Activated CD4-positive, CD25-positive, alpha-beta regulatory T cell treated with anti-CD3 and anti-CD28 coated beads, Interleukin-2, amount 50 U/mL, for 72 hours (primary cell): ENCODE measurements around the gene PLD4.
"Not testable (repeated sequence)": the region's sequence is repeated elsewhere in the genome, so short reads cannot be mapped to it uniquely, and the experiment has no call there.

ENCODE experiments used
- DNase-seq: peaks from one replicate; pipeline ENCODE4 v3.0.0; 2021

Gene PLD4

GRCh38 chr14:104942586-104942985 lies 17.9 kb downstream of the PLD4 start:
- no peak for DNase-seq

DNA sequence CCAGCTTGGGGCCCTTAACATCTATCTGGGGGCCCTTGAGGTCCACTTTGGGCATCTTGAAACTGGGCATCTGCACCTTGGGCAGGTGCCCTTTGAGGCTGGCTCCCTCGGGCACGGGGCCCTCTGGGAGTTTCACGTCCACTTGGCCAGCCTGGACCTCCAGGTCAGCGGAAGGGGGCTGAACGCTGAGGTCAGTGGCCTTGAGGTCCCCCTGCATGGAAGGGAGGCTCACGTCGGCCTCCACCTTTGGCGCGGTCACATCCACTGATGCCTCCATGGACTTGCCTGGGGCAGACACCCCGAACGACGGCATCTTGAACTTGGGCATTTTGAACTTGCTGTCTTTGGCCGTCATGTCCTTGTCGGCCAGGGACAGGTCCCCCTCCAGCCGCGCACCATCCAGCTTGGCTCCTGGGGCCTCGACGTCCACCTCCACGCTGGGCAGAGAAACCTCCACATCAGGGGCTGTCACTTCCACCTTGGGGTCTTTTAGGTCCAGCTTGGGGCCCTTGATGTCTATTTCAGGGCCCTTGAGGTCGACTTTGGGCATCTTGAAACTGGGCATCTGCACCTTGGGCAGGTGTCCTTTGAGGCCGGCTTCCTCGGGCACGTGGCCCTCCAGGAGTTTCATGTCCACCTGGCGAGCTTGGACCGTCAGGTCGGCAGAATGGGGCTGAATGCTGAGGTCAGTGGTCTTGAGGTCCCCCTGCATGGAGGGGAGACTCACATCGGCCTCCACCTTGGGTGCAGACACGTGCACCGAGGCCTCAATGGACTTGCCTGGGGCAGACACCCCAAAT lies 18.7 kb downstream of the PLD4 start:
- not testable (repeated sequence) for DNase-seq

DNA sequence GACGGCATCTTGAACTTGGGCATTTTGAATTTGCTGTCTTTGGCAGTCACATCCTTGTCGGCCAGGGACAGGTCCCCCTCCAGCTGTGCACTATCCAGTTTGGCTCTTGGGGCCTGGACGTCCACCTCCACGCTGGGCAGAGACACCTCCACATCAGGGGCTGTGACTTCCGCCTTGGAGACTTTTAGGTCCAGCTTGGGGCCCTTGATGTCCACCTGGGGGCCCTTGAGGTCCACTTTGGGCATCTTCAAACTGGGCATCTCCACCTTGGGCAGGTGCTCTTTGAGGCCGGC lies 19.3 kb downstream of the PLD4 start:
- peak; percentile 12 for DNase-seq

DNA sequence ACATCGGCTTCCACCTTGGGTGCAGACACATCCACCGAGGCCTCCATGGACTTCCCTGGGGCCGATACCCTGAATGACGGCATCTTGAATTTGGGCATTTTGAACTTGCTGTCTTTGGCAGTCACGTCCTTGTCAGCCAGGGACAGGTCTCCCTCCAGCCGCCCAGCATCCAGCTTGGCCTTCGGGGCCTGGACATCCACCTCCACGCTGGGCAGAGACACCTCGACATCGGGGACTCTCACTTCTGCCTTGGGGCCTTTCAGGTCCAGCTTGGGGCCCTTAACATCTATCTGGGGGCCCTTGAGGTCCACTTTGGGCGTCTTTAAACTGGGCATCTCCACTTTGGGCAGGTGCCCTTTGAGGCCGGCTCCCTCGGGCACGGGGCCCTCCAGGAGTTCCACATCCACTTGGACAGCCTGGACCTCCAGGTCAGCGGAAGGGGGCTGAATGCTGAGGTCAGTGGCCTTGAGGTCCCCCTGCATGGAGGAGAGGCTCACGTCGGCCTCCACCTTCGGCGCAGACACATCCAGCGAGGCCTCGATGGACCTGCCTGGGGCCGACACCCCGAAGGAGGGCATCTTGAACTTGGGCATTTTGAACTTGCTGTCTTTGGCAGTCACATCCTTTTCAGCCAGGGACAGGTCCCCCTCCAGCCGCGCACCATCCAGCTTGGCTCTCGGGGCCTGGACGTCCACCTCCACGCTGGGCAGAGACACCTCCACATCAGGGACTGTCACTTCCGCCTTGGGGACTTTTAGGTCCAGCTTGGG lies 19.9 kb downstream of the PLD4 start:
- DNase-seq, result peak; percentile 18

DNA sequence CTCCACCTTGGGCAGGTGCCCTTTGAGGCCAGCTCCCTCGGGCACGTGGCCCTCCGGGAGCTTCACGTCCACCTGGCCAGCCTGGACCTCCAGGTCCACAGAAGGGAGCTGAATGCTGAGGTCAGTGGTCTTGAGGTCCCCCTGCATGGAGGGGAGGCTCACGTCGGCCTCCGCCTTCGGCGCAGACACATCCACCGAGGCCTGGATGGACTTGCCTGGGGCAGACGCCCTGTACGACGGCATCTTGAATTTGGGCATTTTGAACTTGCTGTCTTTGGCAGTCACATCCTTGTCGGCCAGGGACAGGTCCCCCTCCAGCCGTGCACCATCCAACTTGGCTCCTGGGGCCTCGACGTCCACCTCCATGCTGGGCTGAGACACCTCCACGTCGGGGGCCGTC lies 20.6 kb downstream of the PLD4 start:
- not testable (repeated sequence) for DNase-seq

- peak; percentile 21 for DNase-seq
Measured at GRCh38 chr14:104945986-104946965, 21.6 kb downstream of the PLD4 start.

GRCh38 chr14:104947201-104947600 lies 22.5 kb downstream of the PLD4 start:
- not testable (repeated sequence) for DNase-seq

DNA sequence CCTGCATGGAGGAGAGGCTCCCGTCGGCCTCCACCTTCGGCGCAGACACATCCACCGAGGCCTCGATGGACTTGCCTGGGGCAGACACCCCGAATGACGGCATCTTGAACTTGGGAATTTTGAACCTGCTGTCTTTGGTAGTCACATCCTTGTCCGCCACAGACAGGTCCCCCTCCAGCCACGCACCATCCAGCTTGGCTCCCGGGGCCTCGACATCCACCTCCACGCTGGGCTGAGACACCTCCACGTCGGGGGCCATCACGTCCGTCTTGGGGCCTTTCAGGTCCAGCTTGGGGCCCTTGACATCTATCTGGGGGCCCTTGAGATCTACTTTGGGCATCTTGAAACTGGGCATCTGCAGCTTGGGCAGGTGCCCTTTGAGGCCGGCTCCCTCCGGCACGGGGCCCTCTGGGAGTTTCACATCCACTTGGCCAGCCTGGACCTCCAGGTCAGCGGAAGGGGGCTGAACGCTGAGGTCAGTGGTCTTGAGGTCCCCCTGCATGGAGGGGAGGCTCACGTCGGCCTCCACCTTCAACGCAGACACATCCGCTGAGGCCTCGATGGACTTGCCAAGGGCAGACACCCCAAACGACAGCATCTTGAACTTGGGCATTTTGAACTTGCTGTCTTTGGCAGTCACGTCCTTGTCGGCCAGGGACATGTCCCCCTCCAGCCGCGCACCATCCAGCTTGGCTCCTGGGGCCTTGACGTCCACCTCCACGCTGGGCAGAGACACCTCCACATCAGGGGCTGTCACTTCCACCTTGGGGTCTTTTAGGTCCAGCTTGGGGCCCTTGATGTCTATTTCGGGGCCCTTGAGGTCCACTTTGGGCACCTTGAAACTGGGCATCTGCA lies 23.4 kb downstream of the PLD4 start:
- DNase-seq, result not testable (repeated sequence)

DNA sequence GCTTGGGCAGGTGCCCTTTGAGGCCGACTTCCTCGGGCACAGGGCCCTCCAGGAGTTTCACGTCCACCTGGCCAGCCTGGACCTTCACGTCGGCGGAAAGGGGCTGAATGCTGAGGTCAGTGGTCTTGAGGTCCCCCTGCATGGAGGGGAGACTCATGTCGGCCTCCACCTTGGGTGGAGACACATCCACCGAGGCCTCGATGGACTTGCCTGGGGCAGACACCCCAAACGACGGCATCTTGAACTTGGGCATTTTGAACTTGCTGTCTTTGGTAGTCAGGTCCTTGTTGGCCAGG lies 24.0 kb downstream of the PLD4 start:
- no peak for DNase-seq

- not testable (repeated sequence) for DNase-seq
Measured at GRCh38 chr14:104949406-104949955, 24.8 kb downstream of the PLD4 start.

DNA sequence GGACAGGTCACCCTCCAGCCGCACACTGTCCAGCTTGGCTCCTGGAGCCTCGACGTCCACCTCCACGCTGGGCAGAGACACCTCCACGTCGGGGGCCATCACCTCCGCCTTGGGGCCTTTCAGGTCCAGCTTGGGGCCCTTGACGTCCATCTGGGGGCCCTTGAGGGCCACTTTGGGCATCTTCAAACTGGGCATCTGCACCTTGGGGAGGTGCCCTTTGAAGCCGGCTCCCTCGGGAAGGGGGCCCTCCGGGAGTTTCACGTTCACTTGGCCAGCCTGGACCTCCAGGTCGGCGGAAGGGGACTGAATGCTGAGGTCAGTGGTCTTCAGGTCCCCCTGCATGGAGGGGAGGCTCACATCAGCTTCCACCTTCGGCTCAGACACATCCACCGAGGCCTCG lies 25.3 kb downstream of the PLD4 start:
- no peak for DNase-seq

DNA sequence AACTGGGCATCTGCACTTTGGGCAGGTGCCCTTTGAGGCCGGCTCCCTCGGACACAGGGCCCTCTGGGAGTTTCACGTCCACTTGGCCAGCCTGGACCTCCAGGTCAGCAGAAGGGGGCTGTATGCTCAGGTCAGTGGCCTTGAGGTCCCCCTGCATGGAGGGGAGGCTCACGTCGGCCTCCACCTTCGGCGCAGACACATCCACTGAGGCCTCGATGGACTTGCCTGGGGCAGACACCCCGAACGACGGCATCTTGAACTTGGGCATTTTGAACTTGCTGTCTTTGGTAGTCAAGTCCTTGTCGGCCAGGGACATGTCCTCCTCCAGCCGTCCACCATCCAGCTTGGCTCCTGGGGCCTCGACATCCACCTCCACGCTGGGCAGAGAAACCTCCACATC lies 26.0 kb downstream of the PLD4 start:
- DNase-seq, result not testable (repeated sequence)

DNA sequence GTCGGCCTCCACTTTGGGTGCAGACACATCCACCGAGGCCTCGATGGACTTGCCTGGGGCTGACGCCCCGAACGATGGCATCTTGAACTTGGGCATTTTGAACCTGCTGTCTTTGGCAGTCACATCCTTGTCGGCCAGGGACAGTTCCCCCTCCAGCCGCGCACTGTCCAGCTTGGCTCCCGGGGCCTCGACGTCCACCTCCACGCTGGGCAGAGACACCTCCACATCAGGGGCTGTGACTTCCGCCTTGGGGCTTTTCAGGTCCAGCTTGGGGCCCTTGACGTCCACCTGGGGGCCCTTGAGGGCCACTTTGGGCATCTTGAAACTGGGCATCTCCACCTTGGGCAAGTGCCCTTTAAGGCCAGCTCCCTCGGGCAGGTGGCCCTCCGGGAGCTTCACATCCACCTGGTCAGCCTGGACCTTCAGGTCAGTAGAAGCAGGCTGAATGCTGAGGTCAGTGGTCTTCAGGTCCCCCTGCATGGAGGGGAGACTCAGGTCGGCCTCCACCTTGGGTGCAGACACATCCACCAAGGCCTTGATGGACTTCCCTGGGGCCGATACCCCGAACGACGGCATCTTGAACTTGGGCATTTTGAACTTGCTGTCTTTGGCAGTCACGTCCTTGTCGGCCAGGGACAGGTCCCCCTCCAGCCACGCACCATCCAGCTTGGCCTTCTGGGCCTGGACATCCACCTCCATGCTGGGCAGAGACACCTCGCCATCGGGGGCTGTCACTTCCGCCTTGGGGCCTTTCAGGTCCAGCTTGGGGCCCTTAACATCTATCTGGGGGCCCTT lies 27.4 kb downstream of the PLD4 start:
- not testable (repeated sequence) for DNase-seq

- DNase-seq, result no peak
Measured at GRCh38 chr14:104953097-104953496, 28.4 kb downstream of the PLD4 start.

DNA sequence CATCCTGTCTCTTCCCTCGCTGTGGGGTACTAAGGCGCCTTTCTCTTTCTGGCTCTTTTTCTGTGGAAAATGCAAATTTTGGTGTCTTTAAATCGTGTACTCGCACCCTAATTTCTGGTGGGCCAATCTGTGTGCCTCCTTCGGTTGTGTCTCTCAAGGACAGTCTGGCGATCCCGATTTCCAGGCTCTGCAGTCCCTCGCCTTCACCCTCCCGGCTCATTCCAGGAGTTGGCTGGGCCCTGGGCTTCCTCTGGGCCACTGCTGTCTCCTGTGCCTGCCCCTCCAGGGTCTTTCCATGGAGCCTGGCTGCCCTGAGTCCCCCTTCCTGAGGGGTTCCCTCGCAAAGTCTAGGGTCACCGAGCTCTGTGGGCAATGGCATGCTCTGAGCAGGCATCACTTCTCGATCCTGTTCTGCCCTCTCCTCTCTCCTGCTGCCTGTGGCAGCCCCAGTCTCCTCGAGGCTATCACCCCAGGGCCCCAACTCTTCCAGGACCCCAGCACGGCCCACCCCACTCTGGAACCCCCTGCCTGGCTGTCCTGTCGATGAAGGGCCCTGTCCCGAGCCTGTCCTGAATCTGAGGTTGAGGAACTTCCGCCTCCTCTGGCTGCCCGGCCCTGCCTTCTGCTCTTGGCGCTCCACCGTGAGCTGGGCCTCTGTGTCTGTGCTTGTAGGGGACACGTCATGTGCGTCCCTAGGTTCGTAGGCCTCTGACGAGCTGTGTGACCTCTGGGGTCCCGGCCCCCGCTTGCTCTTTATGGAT lies 29.4 kb downstream of the PLD4 start:
- DNase-seq, result no peak

- no peak for DNase-seq
Measured at GRCh38 chr14:104954746-104955395, 30.2 kb downstream of the PLD4 start.

- no peak for DNase-seq
Measured at GRCh38 chr14:104955396-104955770, 30.7 kb downstream of the PLD4 start.

DNA sequence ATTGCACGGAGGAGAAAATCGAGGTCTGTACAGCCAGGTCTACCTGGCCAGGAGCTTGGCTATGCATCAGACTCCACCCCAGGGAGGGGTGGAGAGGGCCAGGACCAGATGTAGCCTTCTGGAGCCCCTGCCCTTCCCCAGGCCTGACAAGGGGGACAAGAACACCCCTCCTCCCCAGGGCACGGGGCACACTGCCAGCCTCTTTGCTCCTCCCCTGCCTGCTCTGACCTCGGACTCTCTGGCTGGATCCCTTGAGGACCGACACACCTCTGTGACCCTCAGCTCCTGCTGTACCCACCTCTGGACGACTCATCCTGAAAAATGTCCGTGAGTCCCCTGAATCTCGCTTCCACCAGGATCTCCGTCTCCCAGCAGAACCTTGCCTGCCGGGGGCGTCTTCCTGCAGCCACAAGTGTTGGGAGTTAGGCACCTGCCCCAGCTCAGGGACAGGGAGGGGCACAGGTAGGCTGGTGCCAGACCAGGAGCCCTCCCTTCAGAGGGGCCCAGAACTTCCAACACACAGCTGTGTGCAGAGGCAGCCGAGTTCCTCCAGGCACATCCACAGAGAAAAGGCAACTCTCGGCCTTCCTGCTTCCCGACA lies 31.7 kb downstream of the PLD4 start:
- no peak for DNase-seq
